Stimulated activated CD4-positive, alpha-beta T cell treated with anti-CD3 and anti-CD28 coated beads, TNF-alpha, amount 100 ng/mL, for 24 hours (primary cell): ENCODE measurements around the gene DIP2B.
A peak's percentile ranks its signal among the peaks of the same experiment; 100 is the strongest.
"Not testable (repeated sequence)": the region's sequence is repeated elsewhere in the genome, so short reads cannot be mapped to it uniquely, and the experiment has no call there.

ENCODE experiments used
- DNase-seq, 3 experiments: peaks; one replicate each; pipeline ENCODE4 v3.0.0-alpha.2; 2020; ENCODE audit warnings: low read depth in 3 of 3

Gene DIP2B

GRCh38 chr12:50518090-50518489 is 13.3 kb downstream of the DIP2B start:
- DNase-seq: no peak

- DNase-seq: no peak
Measured at GRCh38 chr12:50519353-50519752, 14.6 kb downstream of the DIP2B start.

GRCh38 chr12:50520416-50521207 is 15.8 kb downstream of the DIP2B start:
- DNase-seq: no peak

DNA sequence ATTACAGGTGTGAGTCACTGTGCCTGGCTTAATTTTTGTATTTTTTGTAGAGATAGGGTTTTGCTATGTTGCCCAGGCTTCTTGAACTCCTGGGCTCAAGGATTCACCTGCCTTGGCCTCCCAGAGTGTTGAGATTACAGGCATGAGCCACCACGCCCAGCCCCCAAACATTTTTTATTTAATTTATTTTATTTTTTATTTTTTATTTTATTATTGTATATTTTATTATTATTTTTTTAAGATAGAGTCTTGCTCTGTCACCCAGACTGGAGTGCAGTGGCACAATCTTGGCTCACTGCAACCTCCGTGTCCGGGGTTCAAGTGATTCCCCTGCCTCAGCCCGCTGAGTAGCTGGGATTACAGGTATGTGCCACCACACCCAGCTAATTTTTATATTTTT is 17.0 kb downstream of the DIP2B start:
- not testable (repeated sequence) for DNase-seq

- no peak for DNase-seq
Measured at GRCh38 chr12:50523772-50524171, 19.0 kb downstream of the DIP2B start.

DNA sequence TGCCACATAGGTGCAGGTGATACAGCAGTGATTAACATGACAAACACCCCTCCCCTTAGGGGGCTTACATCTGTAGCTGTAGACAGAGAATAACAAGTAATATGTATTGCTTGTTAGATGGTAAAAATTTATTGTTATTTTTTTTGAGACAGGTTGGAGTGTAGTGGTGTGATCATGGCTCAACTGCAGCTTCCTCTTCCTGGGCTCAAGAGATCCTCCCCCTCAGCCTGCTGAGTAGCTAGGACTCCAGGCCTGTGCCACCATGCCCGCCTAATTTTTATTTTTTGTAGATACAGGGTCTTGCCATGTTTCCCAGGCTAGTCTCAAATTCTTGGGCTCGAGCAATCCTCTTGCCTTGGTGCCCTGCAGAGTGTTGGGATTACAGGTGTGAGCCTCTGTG is 19.8 kb downstream of the DIP2B start:
- DNase-seq: no peak

- DNase-seq: no peak
Measured at GRCh38 chr12:50525422-50525821, 20.6 kb downstream of the DIP2B start.

DNA sequence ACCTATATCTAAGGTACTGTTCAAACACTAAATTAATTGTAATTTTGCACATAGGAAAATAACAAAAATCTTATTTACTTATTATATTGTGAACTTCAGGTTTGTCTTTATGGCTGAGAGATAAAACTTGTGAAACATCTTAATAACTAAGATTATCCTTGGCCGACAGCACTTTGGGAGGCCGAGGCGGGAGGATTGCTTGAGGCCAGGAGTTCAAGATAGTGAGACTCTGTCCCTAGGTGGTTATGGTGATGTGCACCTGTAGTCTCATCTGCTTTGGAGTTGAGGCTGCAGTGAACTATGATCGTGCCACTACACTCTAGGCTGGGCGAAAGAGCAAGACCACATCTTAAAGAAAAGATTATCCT is 22.6 kb downstream of the DIP2B start:
- no peak for DNase-seq

- no peak for DNase-seq
Measured at GRCh38 chr12:50528800-50529199, 24.0 kb downstream of the DIP2B start.

- no peak for DNase-seq
Measured at GRCh38 chr12:50529345-50529744, 24.6 kb downstream of the DIP2B start.

- no peak for DNase-seq
Measured at GRCh38 chr12:50530532-50530931, 25.7 kb downstream of the DIP2B start.

DNA sequence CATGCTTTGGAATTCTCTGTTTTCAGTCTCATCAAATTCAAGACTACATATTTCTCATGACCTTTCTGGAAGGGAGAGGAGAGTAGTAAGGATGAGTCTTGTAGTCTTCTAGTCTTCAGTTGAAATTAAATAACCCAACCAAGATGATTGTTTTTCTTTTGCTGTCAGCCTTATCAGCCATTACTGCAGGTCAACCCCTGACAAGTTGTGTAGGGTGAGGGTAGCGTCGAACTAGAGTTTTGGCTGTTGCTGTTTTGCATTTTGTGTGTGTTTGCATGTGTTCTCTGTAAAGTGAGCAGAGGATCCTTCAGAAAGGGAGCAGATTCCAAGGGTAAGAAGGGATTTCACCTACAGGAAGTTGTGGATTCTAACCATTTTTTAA is 28.4 kb downstream of the DIP2B start:
- no peak for DNase-seq

- DNase-seq: no peak
Measured at GRCh38 chr12:50533971-50534370, 29.2 kb downstream of the DIP2B start.

DNA sequence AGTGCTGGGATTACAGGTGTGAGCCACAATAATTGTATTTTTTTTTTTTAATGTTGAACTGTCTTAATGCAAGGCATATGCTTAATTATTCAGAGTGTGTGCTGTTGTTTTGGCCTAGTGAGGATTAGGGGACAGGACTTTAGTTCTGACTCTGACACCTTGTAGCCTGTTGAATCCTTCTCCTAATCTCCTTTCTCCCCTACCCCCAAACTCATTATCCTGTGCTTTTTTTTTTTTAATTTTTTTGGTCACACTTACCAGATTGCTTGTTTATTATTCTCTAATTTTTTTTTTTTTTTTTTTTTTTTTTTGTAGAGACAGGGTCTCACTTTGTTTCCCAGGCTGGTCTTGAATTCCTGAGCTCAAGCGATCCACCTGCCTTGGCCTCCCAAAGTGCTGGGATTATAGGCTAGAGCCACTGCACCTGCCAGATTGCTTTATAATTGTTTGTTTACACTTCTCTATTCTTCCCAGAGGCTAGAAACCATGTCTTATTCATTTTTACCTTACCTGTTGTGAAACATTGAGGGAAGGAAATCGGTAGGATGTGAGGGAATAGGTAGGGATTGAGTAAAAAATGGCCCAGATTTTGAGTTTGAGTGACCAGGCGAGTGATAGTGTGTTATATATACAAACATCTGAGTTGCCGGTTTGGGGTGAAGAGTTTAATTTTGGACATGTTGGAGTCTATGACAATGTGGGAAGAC is 32.2 kb downstream of the DIP2B start:
- DNase-seq: no peak

DNA sequence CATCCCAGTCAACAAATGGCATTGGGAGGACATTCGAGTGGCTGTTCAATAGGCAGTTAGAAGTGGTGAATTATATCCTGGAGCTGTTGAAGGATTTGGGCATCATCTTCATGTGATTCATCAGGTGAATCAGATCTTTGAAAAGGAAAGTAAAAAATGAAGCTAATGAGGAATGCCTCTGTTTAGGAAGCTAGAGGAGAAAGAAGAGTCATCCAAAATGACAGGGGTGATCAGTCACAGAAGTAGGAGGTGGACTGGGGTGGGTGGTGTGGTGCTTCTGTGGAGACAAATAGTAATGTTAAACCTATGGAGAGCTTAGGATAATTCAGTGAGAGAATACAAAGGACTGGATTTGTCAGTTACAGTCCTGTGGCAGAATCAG is 32.7 kb downstream of the DIP2B start:
- no peak for DNase-seq

GRCh38 chr12:50538182-50538581 is 33.4 kb downstream of the DIP2B start:
- DNase-seq: no peak

DNA sequence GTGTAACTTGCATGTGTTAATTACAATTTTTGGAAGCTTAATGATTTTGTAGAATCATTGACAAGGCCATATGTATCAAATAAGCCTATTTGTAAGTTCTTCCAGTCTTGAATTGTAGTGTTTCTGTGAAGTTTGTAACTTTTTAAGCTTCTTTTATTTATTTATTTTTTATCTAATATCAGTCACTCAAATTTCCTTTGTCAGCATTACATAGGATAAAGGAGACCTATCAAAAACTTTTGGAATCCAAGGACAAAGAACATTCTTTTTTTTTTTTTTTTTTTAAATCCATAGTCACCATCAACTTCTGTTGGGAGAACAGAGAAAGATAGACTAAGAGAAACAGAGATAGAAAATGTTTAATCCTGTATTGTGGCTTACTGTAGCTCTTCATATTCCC is 36.4 kb downstream of the DIP2B start:
- no peak for DNase-seq

GRCh38 chr12:50542448-50542847 is 37.7 kb downstream of the DIP2B start:
- DNase-seq: peak in 1 of 3 experiments; percentile 40

- DNase-seq: not testable (repeated sequence)
Measured at GRCh38 chr12:50543188-50543587, 38.4 kb downstream of the DIP2B start.

DNA sequence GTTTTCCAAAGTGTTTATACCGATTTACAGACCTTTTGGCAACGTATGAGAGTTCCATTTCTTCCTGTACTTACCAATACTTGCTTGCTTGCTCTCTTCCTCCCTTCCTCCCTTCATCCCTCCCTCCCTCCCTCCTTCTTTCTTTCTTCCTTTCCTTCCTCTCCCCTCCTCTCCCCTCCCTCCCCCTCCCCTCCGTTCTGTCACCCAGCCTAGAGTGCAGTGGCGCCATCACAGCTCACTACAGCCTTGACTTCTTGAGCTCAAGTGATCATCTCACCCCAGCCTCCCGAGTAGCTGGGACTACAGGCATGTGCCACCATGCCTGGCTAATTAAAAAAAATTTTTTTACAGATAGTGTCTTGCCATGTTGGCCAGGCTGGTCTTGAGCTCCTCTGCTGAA is 40.4 kb downstream of the DIP2B start:
- no peak for DNase-seq

DNA sequence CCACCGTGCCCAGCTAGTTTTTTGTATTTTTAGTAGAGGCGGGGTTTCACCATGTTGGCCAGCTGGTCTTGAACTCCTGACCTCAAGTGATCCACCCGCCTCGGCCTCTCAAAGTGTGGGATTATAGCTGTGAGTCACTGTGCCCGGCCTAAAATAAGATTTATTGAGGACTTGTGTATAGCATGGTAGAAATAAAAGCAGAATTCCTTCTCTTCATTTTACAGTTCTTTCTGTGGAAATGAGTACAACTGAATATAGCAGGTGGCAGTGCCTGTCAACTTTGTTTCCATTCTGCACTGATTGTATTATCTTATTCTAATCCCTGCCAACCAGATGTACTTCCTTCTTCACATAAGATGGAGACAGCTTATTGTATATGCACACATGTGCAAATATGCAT is 41.0 kb downstream of the DIP2B start:
- DNase-seq: no peak

- DNase-seq: no peak
Measured at GRCh38 chr12:50546441-50547318, 41.9 kb downstream of the DIP2B start.

GRCh38 chr12:50547742-50548141 is 43.0 kb downstream of the DIP2B start:
- DNase-seq: no peak
